GM18907 (cell line): Measurements from ENCODE around the gene GYG2.

Experiments
- ATAC-seq: cut with Tn5 transposase; IDR thresholded peaks from one replicate; pipeline ENCODE4 v1.9.1; 2021; ENCODE audit warnings: mild to moderate bottlenecking, moderate library complexity; ENCODE audit not compliant: unreplicated experiment

GYG2 gene

DNA sequence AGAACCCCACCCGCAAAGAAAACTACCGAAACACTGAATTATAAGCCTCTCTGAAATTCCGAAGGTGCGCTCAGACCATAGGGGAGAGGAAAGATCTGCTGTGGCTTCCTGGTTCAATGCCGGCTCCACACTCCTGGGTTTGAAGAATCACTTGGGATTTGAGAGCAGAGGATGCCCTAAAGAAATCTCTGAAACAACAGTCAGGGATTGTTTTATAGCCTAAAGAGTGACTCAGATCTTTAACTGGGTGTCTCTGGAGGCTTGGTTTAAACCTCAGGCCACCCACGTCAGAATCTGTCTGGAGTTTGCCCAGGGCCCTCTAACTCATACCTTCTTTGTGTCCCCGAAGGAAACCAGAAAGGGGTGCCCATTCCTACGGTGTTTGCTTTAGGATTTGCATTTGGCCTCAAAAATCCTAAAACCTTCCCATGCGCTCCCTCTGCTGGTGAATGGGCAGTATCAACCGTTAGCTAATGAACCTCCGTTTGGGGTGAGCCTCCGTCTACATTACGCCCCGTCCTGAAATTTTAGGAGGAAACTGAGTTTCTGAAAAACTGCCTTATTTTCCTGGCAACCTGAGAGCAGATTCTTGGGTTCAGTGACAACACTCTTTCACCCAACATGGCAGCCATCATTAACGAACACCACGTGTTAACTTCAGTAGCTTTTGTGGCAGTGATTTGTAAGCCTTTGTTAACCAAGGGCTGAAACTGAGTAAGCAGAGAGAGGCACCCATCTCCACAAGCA, 16.4 kb upstream of the GYG2 start:
- peak; percentile 77 for ATAC-seq

DNA sequence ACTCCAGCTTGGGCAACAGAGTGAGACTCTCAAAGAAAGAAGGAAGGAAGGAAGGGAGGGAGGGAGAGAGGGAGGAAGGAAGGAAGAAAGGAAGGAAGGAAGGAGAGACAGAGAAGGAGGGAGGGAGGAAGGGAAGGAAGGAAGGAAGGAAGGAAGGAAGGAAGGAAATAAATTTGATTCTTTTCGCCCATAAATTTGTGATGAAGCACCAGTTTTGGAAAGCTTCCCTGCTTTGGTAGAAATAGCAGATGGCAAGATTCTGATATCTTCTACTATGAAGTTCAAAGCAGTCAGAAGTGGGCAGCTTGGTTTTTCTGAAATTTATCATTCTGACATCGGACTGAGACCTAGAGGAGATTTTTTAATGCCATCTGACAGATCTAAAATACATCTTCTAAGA, 11.7 kb upstream of the GYG2 start:
- no peak for ATAC-seq

DNA sequence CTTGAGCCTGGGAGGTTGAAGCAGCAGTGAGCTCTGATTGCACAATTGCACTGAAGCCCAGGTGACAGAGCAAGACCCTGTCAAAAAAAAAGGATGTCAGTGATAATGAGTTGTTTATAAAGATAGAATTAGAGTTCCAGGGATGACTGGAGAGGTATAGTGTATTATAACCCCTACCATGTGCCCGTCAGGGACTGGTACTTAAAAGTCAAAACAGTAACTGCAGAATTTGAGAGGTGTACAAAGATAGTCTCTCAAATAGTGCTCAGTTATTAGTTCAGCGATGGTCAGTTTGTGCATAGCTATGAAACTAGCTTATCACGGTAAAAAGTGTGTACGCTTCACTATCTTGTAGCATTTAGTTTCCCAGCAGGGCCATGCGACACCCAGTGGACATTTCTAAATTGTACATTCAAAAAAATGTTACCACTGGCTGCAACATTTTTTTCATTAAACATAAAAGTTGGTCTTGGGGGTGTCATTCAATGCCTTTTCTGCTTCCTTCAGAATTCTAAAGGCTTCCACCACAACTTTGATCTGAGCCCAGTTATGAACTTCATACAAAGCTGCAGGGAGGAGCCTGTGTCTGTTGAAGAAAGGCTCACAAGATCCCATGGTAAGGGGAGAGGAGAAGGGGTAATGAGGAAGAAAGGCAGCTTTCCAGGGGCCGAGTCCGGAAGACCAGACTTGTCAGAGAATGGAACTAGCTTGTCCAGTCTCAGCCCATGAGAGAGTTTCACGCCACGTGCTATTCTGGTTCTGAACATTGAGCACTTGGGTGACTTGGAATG, 9.2 kb upstream of the GYG2 start:
- ATAC-seq = no peak

DNA sequence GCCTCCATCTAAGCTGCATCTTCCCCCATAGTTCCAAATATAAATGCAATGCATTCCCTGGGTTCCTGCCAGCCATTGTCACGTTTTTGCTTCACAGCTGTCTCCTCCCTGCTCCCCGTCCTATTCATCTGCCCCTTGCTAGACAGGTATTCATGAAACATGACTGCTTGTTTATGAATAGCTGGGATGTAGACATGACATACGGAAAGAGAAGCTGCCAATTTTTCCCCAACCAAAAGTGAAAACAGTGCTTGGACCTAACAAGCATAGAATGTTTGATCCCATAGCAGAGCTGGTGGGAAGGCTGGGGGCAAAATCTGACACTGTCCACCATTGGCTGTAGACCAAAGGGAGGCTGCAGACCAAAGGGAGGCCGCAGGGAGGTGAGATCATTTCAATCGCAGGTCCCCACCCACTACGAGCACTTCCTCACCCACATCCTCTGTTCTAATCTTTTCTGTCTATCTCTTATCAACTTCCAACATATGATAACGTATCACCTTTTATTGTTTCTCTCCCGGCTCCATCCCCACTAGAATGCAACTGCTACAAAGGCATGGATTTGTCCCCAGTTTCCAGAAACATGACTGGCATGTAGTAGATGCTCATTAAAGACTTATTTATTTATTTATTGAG, 8.5 kb upstream of the GYG2 start:
- ATAC-seq = no peak

DNA sequence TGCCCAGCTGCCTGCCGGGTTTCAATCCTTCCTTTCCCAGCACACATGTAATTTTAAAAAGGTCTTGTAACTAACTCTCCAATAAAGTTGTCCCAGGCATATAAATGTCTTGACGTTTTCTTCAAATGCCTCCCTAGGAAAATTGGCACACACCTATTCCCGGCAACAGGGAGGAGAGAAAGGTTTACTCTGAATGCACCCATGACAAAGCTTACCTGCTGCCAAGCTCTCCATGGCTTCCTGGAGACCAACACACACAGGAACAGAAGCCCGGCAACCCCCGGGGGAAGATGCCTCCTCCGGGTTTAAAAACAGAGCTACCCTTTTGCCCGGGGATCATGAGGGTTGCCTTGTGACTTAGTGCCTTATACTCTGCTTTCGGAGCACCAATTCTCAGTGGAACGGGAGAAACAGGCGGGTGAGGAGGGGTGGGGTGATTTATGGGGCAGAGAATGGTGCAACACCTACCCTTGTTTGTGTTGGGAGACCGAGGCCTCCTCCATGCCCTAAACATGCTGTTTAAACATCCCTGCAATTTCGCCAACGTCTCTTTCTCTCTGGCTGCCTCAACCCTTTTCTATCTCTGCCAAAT, 4.8 kb upstream of the GYG2 start:
- ATAC-seq = no peak

DNA sequence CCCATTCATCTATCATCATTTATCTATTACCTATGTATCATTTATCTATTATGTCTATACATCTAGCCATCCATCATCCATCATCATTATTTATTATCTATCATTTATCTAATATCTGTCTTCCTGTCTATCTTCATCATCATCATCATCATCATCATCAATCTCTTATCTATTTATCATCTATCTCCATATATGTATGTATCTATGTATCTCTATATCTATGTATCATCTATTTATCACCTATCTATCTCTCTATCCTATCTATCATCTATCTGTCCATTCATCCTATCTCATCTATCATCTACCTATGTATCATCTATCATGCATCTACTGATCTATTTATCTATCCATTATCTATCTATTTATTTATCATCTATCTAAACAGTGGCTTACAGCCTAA, 3.8 kb upstream of the GYG2 start:
- no peak for ATAC-seq

DNA sequence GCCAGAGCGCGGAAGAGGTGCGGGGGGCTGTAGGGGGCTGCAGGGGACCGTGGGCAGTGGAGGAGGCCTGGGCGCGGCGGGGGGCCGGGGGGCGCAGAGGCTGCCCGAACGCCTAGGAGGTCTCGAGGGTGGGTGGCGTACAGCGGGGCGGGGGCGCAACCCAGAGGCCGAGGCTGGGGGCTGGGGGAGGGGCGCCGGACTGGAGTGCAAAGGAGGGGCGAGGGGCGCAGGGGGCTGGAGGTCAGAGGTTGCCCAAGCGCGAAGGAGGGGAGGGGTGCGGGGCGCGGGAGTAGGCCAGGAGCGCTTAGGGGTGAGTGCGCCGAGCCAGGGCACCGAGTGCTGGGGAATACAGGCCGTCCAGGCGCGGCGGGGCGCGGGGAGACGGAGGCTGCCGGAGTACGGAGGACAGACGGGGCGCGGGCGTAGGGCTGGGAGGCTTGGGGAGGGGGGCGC, 255 bp downstream of the GYG2 start:
- no peak for ATAC-seq

DNA sequence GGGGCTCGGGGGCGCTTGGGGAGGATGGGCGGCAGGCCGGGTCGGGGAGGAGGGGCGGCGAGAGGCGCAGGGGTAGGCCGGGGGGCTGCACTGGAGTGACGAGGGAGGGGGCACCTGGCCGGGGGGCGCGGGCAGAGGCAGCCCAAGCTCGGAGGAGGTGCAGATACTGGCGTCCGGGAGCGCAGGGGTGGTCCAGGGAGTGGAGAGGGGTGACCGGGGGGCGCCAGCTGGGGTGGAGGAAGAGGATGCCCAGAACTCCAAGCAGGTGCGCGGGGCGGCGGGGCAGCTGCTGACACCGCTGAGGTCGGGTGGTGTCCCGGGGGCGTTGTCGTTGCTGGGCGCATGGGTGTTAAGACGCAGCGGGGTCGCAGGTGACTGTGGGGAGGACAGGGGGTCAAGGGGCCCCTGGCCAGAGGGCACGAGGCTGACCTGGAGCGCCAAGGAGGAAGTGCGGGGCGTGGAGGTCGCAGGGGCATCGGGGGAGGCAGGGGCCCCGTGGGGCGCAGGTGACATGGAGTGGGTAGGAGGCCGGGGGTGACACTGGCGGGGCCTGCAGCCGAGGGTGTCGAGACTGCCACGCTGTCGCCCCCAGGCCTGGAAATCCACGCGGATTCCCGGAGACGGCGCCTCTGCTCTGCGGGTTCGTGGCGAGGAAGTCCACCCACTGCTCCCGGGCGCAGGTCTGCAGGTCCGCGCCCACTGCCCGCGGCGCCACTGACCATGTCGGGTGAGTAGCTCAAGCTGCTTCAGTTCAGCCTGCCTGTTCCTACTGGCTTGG, 928 bp downstream of the GYG2 start:
- no peak for ATAC-seq

DNA sequence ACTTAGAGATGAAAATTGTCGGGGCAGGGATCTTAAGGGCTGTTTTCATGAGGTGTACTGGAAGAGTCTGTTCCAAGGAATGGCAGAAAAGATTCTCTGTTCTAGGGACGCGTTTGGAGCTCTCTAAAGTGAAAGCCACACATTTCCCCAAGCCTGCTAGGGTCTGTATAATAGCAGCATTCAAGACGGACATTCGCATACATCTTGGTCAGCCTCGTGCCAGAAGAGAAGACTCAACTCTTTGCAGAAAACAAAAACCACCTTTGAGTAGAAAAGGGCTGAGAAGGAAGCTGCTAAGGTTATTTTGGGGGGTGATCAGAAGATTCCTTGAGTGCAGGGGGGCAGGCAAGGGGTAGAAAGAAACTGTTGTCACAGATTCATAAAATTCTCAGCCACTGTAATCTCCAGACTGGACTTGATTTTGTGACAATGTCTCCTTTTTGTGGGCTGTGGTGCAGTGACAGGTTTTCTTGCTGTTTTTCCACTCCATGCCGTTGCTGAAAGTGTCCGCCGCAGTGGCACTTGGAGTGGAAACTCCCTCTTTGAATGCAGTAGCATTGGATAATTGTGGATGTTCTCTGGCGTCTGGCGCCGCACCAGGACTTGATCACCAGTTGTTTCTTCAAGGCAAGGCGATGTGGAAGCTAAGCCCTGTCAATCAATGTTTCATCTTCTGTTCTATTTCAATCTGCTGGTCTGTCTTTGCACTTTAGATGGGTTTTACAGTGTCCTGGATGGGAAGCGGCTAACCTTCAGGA, 2.9 kb downstream of the GYG2 start:
- no peak for ATAC-seq

DNA sequence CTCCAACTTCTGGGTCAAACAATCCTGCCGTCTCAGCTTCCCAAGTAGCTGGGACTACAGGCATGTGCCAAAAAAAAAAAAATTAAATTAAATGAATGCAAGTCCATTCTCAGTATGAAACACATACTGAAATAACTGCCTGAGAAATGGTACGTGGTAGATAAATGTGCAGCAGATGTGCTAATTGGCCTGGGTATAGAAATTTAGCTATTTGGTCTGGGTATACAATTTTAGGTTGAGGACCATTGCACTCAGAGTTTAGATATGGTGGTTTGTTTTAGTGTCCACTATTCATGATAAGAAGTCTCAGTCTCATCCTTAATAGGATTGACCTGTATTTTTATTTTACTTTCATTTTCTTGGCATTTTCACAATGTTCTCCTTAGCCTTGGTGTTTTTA, 9.2 kb downstream of the GYG2 start:
- ATAC-seq = no peak

DNA sequence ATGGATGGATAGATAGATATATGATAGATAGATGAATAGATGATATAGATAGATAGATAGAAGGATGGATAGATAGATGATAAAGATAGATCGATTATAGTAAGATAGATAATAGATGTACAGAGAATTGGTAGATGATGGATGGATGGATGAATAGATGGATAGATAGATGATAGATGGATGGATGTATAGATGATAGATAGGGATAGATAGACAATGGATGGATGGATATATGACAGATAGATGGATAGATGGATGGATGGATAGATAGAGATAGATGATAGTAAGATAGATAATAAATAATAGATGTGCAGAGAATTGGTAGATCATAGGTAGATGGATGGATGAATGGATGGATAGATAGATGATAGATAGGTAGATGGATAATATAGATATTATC, 12.2 kb downstream of the GYG2 start:
- no peak for ATAC-seq

DNA sequence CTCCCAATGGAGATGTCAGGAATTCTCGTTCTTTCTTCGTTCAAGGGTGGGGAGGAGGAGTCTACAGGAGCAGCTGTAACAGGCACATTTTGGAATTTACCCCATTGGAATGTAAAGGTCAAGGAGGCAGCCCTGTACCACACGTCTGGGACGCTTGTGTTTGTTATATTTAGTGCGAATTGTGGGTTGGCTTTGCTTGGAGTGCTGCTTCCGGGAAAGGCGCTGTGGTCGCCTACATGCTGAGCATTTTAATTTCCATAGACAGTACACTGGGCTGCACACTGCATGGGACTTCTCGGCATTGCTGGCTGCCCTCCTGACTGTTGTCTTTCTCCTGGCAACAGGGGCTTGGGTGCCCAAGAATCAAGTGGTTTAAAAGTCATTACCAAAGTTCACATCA, 12.8 kb downstream of the GYG2 start:
- ATAC-seq = no peak

DNA sequence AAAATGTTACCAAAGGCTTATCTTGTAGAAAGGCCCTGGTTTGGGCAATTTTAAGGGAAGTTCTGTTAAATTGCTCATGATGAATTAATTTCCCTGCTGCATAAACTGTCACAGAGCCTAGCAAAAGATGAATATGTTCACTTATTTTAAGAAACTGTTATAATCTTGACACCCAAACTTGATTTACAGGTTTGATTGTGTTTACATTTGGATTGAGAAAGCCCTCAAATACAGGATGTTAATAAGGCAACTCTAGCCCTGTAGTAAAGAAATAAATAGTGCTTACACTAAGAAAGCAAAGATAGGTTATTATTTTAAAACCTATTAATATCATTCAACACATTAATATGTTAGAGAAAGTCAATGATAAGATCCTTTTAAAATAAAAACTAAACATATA, 18.3 kb downstream of the GYG2 start:
- no peak for ATAC-seq

DNA sequence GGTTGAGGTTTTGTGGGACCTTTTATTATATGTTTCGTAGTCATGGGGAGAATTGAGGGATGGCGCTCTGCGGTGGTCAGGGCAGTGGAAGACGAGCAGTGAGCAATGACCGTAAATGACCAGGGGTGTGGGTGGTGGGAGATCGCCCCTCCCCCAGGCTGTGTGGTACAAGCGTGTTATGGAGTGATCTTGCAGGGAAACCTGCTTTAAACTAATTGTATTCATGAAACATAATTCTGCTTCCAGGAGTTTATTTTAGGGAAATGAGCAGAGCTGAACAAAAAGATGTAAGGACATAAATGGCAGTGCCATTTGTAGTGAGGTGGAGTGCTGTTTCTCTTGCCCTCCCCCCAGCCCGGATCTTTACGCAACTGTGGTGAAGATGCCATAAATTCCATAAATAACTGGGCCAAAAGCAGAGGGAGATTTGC, 20.2 kb downstream of the GYG2 start:
- ATAC-seq = no peak

DNA sequence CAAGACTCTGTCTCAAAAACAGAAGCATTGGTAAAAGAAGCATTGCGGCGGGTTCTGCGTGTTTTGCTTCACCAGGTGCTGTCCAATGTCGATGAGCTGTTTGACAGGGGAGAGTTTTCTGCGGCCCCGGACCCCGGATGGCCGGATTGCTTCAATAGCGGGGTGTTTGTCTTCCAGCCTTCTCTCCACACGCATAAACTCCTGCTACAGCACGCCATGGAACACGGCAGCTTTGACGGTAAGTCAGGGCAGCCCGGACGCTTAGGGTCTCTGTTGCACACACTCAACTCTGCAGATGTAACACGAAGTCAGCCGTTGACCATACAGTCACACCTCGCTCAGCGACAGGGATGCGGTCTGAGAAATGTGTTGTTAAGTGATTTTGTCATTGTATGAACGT, 26.2 kb downstream of the GYG2 start:
- no peak for ATAC-seq

DNA sequence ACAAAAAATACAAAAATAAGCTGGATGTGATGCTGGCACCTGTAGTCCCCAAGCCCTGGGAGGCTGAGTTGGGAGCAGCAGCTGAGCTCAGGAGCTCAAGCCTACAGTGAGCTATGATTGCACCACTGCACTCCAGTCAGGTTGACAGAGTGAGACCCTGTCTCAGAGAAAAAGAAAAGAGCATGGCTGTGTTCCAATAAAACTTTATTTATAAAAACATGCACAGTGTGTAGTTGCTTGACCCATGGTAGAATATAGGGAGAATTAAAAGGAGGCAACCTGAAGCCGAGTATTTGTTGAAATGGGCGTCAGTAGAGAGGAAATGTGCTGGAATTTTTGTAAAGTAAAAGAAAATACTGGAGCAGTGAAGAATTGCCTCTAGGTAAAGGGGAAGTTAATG, 27.0 kb downstream of the GYG2 start:
- ATAC-seq = no peak

DNA sequence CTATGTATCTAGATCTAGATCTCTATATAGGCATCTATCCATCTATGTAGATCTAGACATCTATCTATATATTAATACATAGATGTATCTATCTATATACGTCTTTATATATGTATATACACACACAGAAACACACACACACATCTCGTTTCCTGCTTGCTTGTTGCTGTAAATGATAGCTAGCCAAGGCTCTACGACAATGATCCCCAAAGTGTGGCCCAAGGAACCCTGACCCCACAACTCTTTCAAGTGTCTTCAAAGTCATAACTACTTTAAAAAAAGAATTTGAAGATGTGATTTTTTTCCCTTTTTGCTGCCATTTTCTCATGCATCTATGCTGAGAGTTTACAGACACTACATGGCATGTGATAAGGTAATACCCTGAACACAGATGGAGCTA, 28.8 kb downstream of the GYG2 start:
- no peak for ATAC-seq

DNA sequence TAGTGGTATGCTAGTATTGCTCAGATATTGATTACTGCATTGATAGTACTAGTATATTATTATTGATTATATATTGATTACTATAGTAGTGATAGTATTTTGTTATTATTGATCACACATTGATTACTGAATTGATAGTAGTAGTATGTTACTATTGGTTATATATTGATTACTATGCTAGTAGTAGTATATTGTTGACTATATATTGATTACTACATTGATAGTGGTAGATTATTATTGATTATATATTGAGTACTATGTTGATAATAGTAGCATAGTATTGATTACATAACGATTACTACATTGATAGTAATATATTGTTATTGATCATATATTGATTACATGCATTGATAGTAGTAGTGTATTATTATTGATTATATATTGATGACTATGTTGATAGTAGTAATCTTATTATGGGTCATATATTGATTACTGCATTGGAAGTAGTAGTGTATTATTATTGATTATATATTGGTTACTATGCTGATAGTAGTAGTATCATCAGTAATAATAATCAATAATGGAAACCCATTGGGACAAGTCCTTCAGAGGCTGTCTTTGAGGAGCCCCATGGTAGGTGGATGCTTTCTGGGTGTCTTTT, 30.6 kb downstream of the GYG2 start:
- no peak for ATAC-seq

DNA sequence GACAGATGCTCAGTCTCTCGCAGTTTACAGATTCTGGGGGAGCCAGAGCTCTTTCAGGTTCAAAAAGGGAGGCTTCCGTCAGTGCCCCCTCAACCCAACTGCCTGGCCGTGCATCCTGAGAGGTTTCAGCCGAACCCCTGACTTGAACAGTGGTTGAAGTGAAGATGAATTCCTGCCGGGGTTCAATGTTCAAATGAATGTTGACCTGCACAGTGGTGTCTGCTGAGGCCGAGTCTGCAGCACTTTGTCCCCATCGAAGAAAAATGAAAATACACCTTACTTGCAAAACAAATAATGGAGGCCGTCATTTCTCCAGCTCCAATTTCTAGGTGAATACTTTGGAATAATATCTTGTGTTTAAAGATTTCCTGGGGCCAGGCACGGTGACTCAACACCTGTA, 33.7 kb downstream of the GYG2 start:
- no peak for ATAC-seq

DNA sequence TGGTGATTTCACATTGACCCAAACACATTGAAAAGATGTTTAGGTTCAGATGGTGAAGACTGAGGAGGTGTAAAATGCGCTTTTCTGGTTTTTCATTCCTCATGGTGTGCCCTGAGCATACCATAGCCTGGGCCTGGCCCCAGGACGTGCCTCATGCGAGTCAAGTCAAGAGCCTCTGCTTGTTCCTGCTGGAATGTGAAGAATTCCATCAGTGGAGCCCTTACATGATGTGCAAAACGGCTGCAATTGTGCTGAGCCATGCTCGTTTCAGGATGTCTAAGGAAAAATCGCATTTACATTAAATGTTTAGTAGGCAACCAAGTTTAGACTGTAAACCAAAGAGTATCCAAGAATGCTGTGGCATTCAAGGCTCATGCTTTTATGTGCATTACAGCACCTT, 34.9 kb downstream of the GYG2 start:
- no peak for ATAC-seq
